HEK293 (cell line): ENCODE measurements around the gene PDP2.

Source experiments
- CTCF ChIA-PET: fragments of 350-600 bp; formaldehyde crosslinking; extraction: SDS; loops from one replicate; lab custom pipeline; 2021; ENCODE audit warnings: antibody characterized with exemption; lab: Yijun Ruan, JAX
- POLR2A ChIA-PET: fragments of 300-600 bp; formaldehyde crosslinking; extraction: SDS; loops from one replicate; lab custom pipeline; 2020; ENCODE audit warnings: antibody characterized with exemption, inconsistent platforms; lab: Yijun Ruan, JAX
- H3K27ac ChIP-seq: fragments of 200-500 bp; sonication (Bioruptor generic); 2 replicates; pipeline ENCODE4 v1.5.1; 2014; ENCODE audit warnings: low read depth, low read length, control low read depth, inconsistent platforms; ENCODE audit errors: extremely low read depth
- H3K36me3 ChIP-seq, 2 experiments: fragments of 200-500 bp in 1 of 2; sonication (Bioruptor generic) in 1 of 2; 1 replicate in 1 of 2; 2 replicates in 1 of 2; pipeline ENCODE4 v1.5.1; 2014 to 2017; ENCODE audit warnings: inconsistent platforms in 2 of 2, low read length in 2 of 2; ENCODE audit not compliant: control insufficient read depth in 2 of 2, insufficient read depth in 1 of 2
- H3K4me1 ChIP-seq: fragments of 200-500 bp; sonication (Bioruptor generic); 2 replicates; pipeline ENCODE4 v1.5.1; 2014; ENCODE audit warnings: mild to moderate bottlenecking, low read length, inconsistent platforms; ENCODE audit not compliant: control insufficient read depth, insufficient read depth
- H3K4me3 ChIP-seq: 2 replicates; pipeline ENCODE4 v1.5.1; 2011; ENCODE audit warnings: low read depth, mild to moderate bottlenecking, control low read depth, low read length, moderate library complexity
- H3K9me3 ChIP-seq: fragments of 200-500 bp; sonication (Bioruptor generic); 2 replicates; pipeline ENCODE4 v1.5.1; 2014; ENCODE audit warnings: low read depth, low read length, inconsistent platforms; ENCODE audit not compliant: control insufficient read depth, insufficient read depth
- GLI4 ChIP-seq: fragments of 450-650 bp; formaldehyde crosslinking; IDR thresholded peaks from 2 replicates; pipeline ENCODE4 v1.5.1; 2016; ENCODE audit warnings: missing biosample characterization, missing genetic modification characterization
- SCRT1 ChIP-seq: fragments of 450-650 bp; formaldehyde crosslinking; IDR thresholded peaks from 2 replicates; pipeline ENCODE4 v1.5.1; 2016; ENCODE audit warnings: missing biosample characterization, missing genetic modification characterization, borderline replicate concordance
- SP2 ChIP-seq: fragments of 450-650 bp; formaldehyde crosslinking; IDR thresholded peaks from 2 replicates; pipeline ENCODE4 v1.5.1; 2016; ENCODE audit warnings: missing biosample characterization, missing genetic modification characterization
- YY2 ChIP-seq: fragments of 450-650 bp; formaldehyde crosslinking; IDR thresholded peaks from 2 replicates; pipeline ENCODE4 v1.5.1; 2016; ENCODE audit warnings: missing biosample characterization, missing genetic modification characterization
- ZBTB8A ChIP-seq: fragments of 450-650 bp; formaldehyde crosslinking; IDR thresholded peaks from 2 replicates; pipeline ENCODE4 v1.5.1; 2016; ENCODE audit warnings: missing biosample characterization, missing genetic modification characterization
- ZFP37 ChIP-seq: fragments of 450-650 bp; formaldehyde crosslinking; IDR thresholded peaks from 2 replicates; pipeline ENCODE4 v1.5.1; 2016; ENCODE audit warnings: missing biosample characterization, missing genetic modification characterization
- ZNF140 ChIP-seq: fragments of 450-650 bp; formaldehyde crosslinking; IDR thresholded peaks from 2 replicates; pipeline ENCODE4 v1.5.1; 2016; ENCODE audit warnings: missing biosample characterization, missing genetic modification characterization
- ZNF514 ChIP-seq: fragments of 450-650 bp; formaldehyde crosslinking; IDR thresholded peaks from 2 replicates; pipeline ENCODE4 v1.5.1; 2016; ENCODE audit warnings: missing biosample characterization, missing genetic modification characterization
- ZNF776 ChIP-seq: fragments of 450-650 bp; formaldehyde crosslinking; IDR thresholded peaks from 2 replicates; pipeline ENCODE4 v1.5.0; 2017; ENCODE audit warnings: missing biosample characterization, missing genetic modification characterization, borderline replicate concordance
- ZNF830 ChIP-seq: fragments of 450-650 bp; IDR thresholded peaks from 2 replicates; pipeline ENCODE4 v1.5.0; 2018; ENCODE audit warnings: missing biosample characterization, missing genetic modification characterization, low read depth, mild to moderate bottlenecking, moderate library complexity
- ZNF837 ChIP-seq: fragments of 450-650 bp; formaldehyde crosslinking; IDR thresholded peaks from 2 replicates; pipeline ENCODE4 v1.5.1; 2016; ENCODE audit warnings: missing biosample characterization, missing genetic modification characterization
- ZNF843 ChIP-seq: fragments of 450-650 bp; formaldehyde crosslinking; IDR thresholded peaks from 2 replicates; pipeline ENCODE4 v1.5.1; 2016; ENCODE audit warnings: missing biosample characterization, missing genetic modification characterization
- ZXDB ChIP-seq: fragments of 450-650 bp; formaldehyde crosslinking; IDR thresholded peaks from 2 replicates; pipeline ENCODE4 v1.5.1; 2016; ENCODE audit warnings: missing biosample characterization, missing genetic modification characterization
- TF ChIP-seq, protein P1 (sequence below): fragments of 450-650 bp; formaldehyde crosslinking; IDR thresholded peaks from 2 replicates; pipeline ENCODE4 v1.5.1; 2016; ENCODE audit warnings: missing biosample characterization, missing genetic modification characterization
- TF ChIP-seq, protein P2 (sequence below): fragments of 450-650 bp; formaldehyde crosslinking; IDR thresholded peaks from 2 replicates; pipeline ENCODE4 v1.5.1; 2016; ENCODE audit warnings: missing biosample characterization, missing genetic modification characterization
- TF ChIP-seq, protein P3 (sequence below): fragments of 450-650 bp; formaldehyde crosslinking; IDR thresholded peaks from 2 replicates; pipeline ENCODE4 v1.5.1; 2016; ENCODE audit warnings: missing biosample characterization, missing genetic modification characterization
- TF ChIP-seq, protein P4 (sequence below): fragments of 450-650 bp; formaldehyde crosslinking; IDR thresholded peaks from 2 replicates; pipeline ENCODE4 v1.5.1; 2016; ENCODE audit warnings: missing biosample characterization, missing genetic modification characterization, low read depth
- TF ChIP-seq, protein P5 (sequence below): fragments of 450-650 bp; formaldehyde crosslinking; IDR thresholded peaks from 2 replicates; pipeline ENCODE4 v1.5.1; 2017; ENCODE audit warnings: missing biosample characterization, missing genetic modification characterization
- TF ChIP-seq, protein P6 (sequence below): fragments of 450-650 bp; formaldehyde crosslinking; IDR thresholded peaks from 2 replicates; pipeline ENCODE4 v1.5.1; 2017; ENCODE audit warnings: missing biosample characterization, mild to moderate bottlenecking, missing genetic modification characterization, moderate library complexity
- TF ChIP-seq, protein P7 (sequence below): fragments of 450-650 bp; formaldehyde crosslinking; conservative IDR thresholded peaks from 2 replicates; pipeline ENCODE4 v1.5.1; 2016; ENCODE audit warnings: low read depth, missing biosample characterization, missing genetic modification characterization

PDP2 gene

DNA sequence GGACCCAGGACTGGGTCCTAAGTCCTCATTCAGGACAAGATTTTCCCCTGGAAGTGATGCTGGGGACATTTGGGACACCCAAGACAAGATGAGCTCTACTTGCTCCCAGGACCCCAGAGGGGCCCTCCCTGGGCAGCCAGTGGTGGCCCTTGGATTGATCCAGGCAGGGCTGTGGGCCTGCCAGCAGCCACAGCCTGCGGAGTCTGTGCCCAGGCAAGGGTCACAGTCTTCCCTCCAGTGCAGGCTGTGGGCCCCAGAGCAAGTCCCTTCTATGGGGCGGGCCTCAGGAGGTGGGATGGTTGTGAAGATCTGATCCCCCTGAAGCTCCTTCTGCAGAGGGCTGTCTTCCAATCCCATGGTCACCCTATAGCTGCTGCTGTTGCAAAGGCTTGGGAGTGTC lies 23.5 kb upstream of the PDP2 start:
- Histone ChIP-seq H3K36me3 (no peaks in the 10 kb centered on the region), H3K4me1 (no peaks in the 10 kb centered on the region), H3K4me3 (no peak overlapping the region), H3K27ac (no peak overlapping the region), H3K9me3 (no peaks in the 10 kb centered on the region)
- ChIA-PET POLR2A (interaction anchor here (1.7 kb wide), 1 partner anchor 11 kb away, joined by 6 read pairs; no protein-coding TSS in a partner anchor), CTCF (interaction anchor here (0.7 to 2.8 kb wide), 7 partner anchors 11 to 452 kb away, joined by 3 to 19 read pairs (median 4); partner anchors contain the start of gene NAE1)
- TF ChIP-seq, protein P1, sequence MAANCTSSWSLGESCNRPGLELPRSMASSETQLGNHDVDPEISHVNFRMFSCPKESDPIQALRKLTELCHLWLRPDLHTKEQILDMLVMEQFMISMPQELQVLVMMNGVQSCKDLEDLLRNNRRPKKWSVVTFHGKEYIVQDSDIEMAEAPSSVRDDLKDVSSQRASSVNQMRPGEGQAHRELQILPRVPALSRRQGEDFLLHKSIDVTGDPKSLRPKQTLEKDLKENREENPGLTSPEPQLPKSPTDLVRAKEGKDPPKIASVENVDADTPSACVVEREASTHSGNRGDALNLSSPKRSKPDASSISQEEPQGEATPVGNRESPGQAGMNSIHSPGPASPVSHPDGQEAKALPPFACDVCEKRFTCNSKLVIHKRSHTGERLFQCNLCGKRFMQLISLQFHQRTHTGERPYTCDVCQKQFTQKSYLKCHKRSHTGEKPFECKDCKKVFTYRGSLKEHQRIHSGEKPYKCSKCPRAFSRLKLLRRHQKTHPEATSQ, result no peak
- TF ChIP-seq, protein P2, sequence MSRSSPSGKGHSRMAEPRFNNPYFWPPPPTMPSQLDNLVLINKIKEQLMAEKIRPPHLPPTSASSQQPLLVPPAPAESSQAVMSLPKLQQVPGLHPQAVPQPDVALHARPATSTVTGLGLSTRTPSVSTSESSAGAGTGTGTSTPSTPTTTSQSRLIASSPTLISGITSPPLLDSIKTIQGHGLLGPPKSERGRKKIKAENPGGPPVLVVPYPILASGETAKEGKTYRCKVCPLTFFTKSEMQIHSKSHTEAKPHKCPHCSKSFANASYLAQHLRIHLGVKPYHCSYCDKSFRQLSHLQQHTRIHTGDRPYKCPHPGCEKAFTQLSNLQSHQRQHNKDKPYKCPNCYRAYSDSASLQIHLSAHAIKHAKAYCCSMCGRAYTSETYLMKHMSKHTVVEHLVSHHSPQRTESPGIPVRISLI, result no peak
- TF ChIP-seq, protein P3, sequence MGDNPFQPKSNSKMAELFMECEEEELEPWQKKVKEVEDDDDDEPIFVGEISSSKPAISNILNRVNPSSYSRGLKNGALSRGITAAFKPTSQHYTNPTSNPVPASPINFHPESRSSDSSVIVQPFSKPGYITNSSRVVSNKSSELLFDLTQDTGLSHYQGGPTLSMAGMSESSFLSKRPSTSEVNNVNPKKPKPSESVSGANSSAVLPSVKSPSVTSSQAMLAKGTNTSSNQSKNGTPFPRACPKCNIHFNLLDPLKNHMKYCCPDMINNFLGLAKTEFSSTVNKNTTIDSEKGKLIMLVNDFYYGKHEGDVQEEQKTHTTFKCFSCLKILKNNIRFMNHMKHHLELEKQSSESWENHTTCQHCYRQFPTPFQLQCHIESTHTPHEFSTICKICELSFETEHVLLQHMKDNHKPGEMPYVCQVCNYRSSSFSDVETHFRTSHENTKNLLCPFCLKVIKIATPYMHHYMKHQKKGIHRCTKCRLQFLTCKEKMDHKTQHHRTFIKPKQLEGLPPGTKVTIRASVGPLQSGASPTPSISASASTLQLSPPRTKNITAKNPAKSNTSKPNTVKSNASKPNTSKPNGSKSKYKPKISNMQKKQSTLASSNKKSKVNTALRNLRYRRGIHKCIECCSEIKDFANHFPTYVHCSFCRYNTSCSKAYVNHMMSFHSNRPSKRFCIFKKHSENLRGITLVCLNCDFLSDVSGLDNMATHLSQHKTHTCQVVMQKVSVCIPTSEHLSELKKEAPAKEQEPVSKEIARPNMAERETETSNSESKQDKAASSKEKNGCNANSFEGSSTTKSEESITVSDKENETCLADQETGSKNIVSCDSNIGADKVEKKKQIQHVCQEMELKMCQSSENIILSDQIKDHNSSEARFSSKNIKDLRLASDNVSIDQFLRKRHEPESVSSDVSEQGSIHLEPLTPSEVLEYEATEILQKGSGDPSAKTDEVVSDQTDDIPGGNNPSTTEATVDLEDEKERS (tag by site-specific recombination), result no peak
- TF ChIP-seq SCRT1 (no peak), ZBTB8A (tag by site-specific recombination) (no peak), ZNF843 (tag by site-specific recombination) (no peak), ZNF830 (no peak), ZXDB (tag by site-specific recombination) (no peak), ZNF776 (tag by site-specific recombination) (no peak), ZNF140 (tag by site-specific recombination) (no peak), SP2 (no peak), ZFP37 (tag by site-specific recombination) (no peak), ZNF514 (tag by site-specific recombination) (no peak), YY2 (tag by site-specific recombination) (no peak)
- TF ChIP-seq, protein P4, sequence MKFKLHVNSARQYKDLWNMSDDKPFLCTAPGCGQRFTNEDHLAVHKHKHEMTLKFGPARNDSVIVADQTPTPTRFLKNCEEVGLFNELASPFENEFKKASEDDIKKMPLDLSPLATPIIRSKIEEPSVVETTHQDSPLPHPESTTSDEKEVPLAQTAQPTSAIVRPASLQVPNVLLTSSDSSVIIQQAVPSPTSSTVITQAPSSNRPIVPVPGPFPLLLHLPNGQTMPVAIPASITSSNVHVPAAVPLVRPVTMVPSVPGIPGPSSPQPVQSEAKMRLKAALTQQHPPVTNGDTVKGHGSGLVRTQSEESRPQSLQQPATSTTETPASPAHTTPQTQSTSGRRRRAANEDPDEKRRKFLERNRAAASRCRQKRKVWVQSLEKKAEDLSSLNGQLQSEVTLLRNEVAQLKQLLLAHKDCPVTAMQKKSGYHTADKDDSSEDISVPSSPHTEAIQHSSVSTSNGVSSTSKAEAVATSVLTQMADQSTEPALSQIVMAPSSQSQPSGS, result no peak
- TF ChIP-seq, protein P5, sequence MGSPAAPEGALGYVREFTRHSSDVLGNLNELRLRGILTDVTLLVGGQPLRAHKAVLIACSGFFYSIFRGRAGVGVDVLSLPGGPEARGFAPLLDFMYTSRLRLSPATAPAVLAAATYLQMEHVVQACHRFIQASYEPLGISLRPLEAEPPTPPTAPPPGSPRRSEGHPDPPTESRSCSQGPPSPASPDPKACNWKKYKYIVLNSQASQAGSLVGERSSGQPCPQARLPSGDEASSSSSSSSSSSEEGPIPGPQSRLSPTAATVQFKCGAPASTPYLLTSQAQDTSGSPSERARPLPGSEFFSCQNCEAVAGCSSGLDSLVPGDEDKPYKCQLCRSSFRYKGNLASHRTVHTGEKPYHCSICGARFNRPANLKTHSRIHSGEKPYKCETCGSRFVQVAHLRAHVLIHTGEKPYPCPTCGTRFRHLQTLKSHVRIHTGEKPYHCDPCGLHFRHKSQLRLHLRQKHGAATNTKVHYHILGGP (tag by site-specific recombination), result no peak

DNA sequence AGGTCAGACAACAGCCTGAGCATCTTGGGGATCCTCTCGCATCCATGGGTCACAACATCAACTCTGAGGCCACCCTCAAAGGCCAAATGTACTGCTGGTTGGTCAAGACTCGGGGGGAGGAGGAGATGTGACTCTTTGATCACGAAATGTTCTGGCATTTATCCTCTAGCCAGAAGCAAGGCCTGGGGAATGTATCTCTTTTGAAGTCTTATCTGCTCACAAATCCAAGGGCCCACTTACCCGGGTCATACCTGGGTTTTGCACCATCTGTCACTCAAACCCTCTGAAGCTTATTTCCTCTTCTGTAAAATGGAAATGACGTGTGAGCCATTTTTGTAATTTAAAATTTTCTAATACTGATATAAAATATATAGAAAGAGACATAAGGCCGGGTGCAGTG lies 22.9 kb upstream of the PDP2 start:
- Histone ChIP-seq H3K27ac (no peak overlapping the region), H3K36me3 (no peaks in the 10 kb centered on the region), H3K9me3 (no peaks in the 10 kb centered on the region), H3K4me1 (no peaks in the 10 kb centered on the region), H3K4me3 (no peak overlapping the region)
- CTCF ChIA-PET, result interaction anchor here (1.1 to 2.8 kb wide), 3 partner anchors 10 to 129 kb away, joined by 3 to 19 read pairs (median 4); no protein-coding TSS in a partner anchor
- POLR2A ChIA-PET, result interaction anchor here (1.7 kb wide), 1 partner anchor 10 kb away, joined by 6 read pairs; no protein-coding TSS in a partner anchor
- TF ChIP-seq, protein P6, sequence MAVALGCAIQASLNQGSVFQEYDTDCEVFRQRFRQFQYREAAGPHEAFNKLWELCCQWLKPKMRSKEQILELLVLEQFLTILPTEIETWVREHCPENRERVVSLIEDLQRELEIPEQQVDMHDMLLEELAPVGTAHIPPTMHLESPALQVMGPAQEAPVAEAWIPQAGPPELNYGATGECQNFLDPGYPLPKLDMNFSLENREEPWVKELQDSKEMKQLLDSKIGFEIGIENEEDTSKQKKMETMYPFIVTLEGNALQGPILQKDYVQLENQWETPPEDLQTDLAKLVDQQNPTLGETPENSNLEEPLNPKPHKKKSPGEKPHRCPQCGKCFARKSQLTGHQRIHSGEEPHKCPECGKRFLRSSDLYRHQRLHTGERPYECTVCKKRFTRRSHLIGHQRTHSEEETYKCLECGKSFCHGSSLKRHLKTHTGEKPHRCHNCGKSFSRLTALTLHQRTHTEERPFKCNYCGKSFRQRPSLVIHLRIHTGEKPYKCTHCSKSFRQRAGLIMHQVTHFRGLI (tag by site-specific recombination), result no peak
- TF ChIP-seq, protein P7, sequence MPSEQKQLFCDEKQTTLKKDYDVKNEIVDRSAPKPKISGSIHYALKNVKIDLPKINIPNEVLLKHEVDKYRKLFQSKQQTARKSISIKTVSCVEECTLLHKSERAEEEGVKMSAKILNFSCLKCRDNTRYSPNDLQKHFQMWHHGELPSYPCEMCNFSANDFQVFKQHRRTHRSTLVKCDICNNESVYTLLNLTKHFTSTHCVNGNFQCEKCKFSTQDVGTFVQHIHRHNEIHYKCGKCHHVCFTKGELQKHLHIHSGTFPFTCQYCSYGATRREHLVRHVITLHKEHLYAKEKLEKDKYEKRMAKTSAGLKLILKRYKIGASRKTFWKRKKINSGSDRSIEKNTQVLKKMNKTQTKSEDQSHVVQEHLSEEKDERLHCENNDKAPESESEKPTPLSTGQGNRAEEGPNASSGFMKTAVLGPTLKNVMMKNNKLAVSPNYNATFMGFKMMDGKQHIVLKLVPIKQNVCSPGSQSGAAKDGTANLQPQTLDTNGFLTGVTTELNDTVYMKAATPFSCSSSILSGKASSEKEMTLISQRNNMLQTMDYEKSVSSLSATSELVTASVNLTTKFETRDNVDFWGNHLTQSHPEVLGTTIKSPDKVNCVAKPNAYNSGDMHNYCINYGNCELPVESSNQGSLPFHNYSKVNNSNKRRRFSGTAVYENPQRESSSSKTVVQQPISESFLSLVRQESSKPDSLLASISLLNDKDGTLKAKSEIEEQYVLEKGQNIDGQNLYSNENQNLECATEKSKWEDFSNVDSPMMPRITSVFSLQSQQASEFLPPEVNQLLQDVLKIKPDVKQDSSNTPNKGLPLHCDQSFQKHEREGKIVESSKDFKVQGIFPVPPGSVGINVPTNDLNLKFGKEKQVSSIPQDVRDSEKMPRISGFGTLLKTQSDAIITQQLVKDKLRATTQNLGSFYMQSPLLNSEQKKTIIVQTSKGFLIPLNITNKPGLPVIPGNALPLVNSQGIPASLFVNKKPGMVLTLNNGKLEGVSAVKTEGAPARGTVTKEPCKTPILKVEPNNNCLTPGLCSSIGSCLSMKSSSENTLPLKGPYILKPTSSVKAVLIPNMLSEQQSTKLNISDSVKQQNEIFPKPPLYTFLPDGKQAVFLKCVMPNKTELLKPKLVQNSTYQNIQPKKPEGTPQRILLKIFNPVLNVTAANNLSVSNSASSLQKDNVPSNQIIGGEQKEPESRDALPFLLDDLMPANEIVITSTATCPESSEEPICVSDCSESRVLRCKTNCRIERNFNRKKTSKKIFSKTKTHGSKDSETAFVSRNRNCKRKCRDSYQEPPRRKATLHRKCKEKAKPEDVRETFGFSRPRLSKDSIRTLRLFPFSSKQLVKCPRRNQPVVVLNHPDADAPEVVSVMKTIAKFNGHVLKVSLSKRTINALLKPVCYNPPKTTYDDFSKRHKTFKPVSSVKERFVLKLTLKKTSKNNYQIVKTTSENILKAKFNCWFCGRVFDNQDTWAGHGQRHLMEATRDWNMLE (tag by site-specific recombination), result no peak
- TF ChIP-seq ZNF830 (no peak), GLI4 (tag by site-specific recombination) (no peak), ZNF837 (tag by site-specific recombination) (no peak)
